Left ventricle myocardium inferior (tissue), 1 donor: Measurements from ENCODE around the gene NFE2L1. TPM values are rescaled to one million over a fixed set of nuclear protein-coding genes. Genes with fewer than 3 reads are reported as not detected.
"Not testable (repeated sequence)": the region's sequence is repeated elsewhere in the genome, so short reads cannot be mapped to it uniquely, and the experiment has no call there.

Source experiments
- DNase-seq: peaks from one replicate; pipeline ENCODE4 v3.0.0-alpha.2; 2020
- H3K27ac ChIP-seq: fragments of 200-600 bp; replicated peaks from 2 replicates; pipeline ENCODE4 v1.8.0; 2021
- H3K27me3 ChIP-seq: fragments of 200-600 bp; 2 replicates; pipeline ENCODE4 v1.8.0; 2021; ENCODE audit warnings: low read depth
- H3K36me3 ChIP-seq: fragments of 200-600 bp; 2 replicates; pipeline ENCODE4 v1.8.0; 2021
- H3K4me1 ChIP-seq: fragments of 200-600 bp; 2 replicates; pipeline ENCODE4 v1.8.0; 2021
- H3K4me3 ChIP-seq: fragments of 200-600 bp; 2 replicates; pipeline ENCODE4 v1.8.0; 2021; ENCODE audit warnings: mild to moderate bottlenecking, moderate library complexity
- H3K9me3 ChIP-seq: fragments of 200-600 bp; replicated peaks from 2 replicates; pipeline ENCODE4 v1.8.0; 2021
- intact Hi-C: fragments of 100-400 bp; cut with micrococcal nuclease; formaldehyde crosslinking; loops from one replicate; pipeline ENCODE4 v1.11.0; 2022
- long read RNA-seq: library from polyadenylated mRNA; unstranded; transcript quantifications from one replicate; pipeline ENCODE4 v2.0.0, GENCODE V29; 2021
- total RNA-seq: library from RNA; stranded (reverse); fragmentation: NEBNext Ultra II Directional; extraction: Animal tissue kit (Norgen Biotek cat#: 25700); gene quantifications from one replicate; pipeline ENCODE4 v1.2.1, GENCODE V29; 2021
- TF ChIP-seq, protein P1 (sequence below): fragments of 200-600 bp; IDR thresholded peaks from 2 replicates; pipeline ENCODE4 v1.8.0; 2021; ENCODE audit warnings: antibody characterized with exemption, mild to moderate bottlenecking, borderline replicate concordance
- donor health status: DM: no; HTN: yes; CAD: no; lungs with severe emphysema.

Gene NFE2L1
- 895 TPM for total RNA-seq
- long read RNA-seq, full-length matches to known transcripts, result 58 of 628 reads
- long read RNA-seq, partial matches to known transcripts, result 426 of 628 reads
- long read RNA-seq, other reads (novel, unspliced or antisense), result 144 of 628 reads

- Histone ChIP-seq H3K4me1 (peaks cover 68% of the 10 kb centered on the region), H3K4me3 (peak within 1 kb of the TSS; percentile 76)
- intact Hi-C loops, result no loop called here
Measured at GRCh38 chr17:48047741-48048383, at the start of gene NFE2L1. NFE2L1 (plus strand) TSS chr17:48048359; CDS start chr17:48051119, 2,760 bp downstream.

DNA sequence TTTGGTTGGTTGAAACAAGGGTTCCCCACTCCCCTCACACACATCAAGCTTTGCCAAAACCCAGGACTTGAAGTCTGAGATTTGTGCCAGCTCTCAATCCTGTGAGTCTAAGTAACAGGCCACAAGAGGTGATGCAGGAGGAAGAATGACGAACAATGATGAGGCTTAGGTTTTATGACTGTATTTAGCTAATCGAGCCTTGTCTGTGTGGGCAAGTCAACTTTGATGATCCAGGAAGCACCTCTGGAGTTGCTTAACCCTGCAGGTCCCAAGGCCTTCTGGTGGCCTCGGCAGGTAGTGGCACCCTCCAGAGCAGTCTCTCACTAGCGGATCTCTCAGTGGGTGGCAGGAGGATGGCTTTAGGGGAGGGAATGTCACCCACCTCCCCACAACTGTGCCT is 48.6 kb upstream of the NFE2L1 start:
- Histone ChIP-seq H3K27me3 (peaks cover 3% of the 10 kb centered on the region), H3K4me1 (peaks cover 13% of the 10 kb centered on the region), H3K4me3 (no peak overlapping the region), H3K27ac (no peak overlapping the region), H3K9me3 (no peaks in the 10 kb centered on the region), H3K36me3 (no peaks in the 10 kb centered on the region)
- DNase-seq, result no peak
- TF ChIP-seq, protein P1, sequence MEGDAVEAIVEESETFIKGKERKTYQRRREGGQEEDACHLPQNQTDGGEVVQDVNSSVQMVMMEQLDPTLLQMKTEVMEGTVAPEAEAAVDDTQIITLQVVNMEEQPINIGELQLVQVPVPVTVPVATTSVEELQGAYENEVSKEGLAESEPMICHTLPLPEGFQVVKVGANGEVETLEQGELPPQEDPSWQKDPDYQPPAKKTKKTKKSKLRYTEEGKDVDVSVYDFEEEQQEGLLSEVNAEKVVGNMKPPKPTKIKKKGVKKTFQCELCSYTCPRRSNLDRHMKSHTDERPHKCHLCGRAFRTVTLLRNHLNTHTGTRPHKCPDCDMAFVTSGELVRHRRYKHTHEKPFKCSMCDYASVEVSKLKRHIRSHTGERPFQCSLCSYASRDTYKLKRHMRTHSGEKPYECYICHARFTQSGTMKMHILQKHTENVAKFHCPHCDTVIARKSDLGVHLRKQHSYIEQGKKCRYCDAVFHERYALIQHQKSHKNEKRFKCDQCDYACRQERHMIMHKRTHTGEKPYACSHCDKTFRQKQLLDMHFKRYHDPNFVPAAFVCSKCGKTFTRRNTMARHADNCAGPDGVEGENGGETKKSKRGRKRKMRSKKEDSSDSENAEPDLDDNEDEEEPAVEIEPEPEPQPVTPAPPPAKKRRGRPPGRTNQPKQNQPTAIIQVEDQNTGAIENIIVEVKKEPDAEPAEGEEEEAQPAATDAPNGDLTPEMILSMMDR, result no peak
- intact Hi-C loops, result no loop called here

More at GRCh38 chr17:48047741-48048383, at the start of gene NFE2L1:
- Histone ChIP-seq H3K9me3 (no peaks in the 10 kb centered on the region), H3K27ac (peak within 1 kb of the TSS; percentile 97), H3K36me3 (peaks cover 12% of the 10 kb centered on the region), H3K27me3 (no peaks in the 10 kb centered on the region)
- TF ChIP-seq, protein P1, result no peak
- DNase-seq, result peak; percentile 100

DNA sequence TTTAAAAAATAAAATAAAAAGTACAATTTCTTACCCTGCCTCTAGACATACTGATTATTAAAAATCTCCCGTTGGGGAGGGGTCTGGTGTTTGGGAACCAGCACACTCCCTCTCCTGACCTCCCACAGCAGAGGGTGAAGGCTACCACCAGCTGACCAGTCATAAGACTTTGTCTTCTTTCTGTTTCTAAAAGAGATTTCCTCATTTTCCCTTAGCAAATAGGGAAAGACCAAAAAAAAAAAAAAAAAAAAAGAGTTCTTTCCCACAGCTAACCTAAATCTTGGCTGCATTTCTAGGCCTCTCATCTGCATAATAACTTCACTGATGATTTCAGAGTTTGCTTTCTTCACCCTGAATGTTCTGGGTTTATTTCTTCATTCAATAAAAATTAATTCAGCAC is 47.0 kb upstream of the NFE2L1 start:
- Histone ChIP-seq H3K4me3 (no peak overlapping the region), H3K36me3 (no peaks in the 10 kb centered on the region), H3K27ac (no peak overlapping the region), H3K4me1 (peaks cover 13% of the 10 kb centered on the region), H3K27me3 (no peaks in the 10 kb centered on the region), H3K9me3 (no peaks in the 10 kb centered on the region)
- no peak for DNase-seq
- intact Hi-C loops, result no loop called here
- TF ChIP-seq, protein P1, result no peak

- not testable (repeated sequence) for DNase-seq
- peak overlapping the region; percentile 61 for H3K27ac ChIP-seq
Measured at GRCh38 chr17:48001657-48002056, 46.5 kb upstream of the NFE2L1 start.

GRCh38 chr17:48002266-48002915 is 45.8 kb upstream of the NFE2L1 start:
- intact Hi-C loops, result no loop called here
- H3K4me3 ChIP-seq, result no peak overlapping the region
- no peaks in the 10 kb centered on the region for H3K9me3 ChIP-seq
- peaks cover 13% of the 10 kb centered on the region for H3K4me1 ChIP-seq
- TF ChIP-seq, protein P1, result no peak
- no peak for DNase-seq
- H3K27ac ChIP-seq, result peak overlapping the region; percentile 61
- no peaks in the 10 kb centered on the region for H3K27me3 ChIP-seq
- H3K36me3 ChIP-seq, result no peaks in the 10 kb centered on the region

More at GRCh38 chr17:48001657-48002056, 46.5 kb upstream of the NFE2L1 start:
- H3K4me1 ChIP-seq, result peaks cover 13% of the 10 kb centered on the region
- H3K4me3 ChIP-seq, H3K36me3 ChIP-seq, H3K9me3 ChIP-seq, H3K27me3 ChIP-seq, intact Hi-C loops: not testable (repeated sequence)
